Neural cell (in vitro differentiated cells): ENCODE measurements around the gene USP35. TPM values are rescaled to one million over a fixed set of nuclear protein-coding genes. Genes with fewer than 3 reads are reported as not detected.
"Not testable (repeated sequence)": the region's sequence is repeated elsewhere in the genome, so short reads cannot be mapped to it uniquely, and the experiment has no call there.

Experiments
- H2AFZ ChIP-seq: fragments of 200-600, 300-800 bp; sonication (generic), shearing (Covaris generic); 2 replicates; pipeline ENCODE4 v1.6.0; 2014; ENCODE audit warnings: low read depth, mild to moderate bottlenecking, antibody characterized with exemption, low read length, moderate library complexity
- H3F3A ChIP-seq: fragments of 200-600 bp; shearing (Covaris generic); 2 replicates; pipeline ENCODE4 v1.6.1; 2016; ENCODE audit warnings: mild to moderate bottlenecking, moderate library complexity, mixed read lengths, antibody characterized with exemption, low read length; ENCODE audit not compliant: insufficient read depth, poor library complexity, severe bottlenecking
- H3K27ac ChIP-seq: fragments of 200-600, 300-800 bp; sonication (generic), shearing (Covaris generic); 2 replicates; pipeline ENCODE4 v1.5.1; 2014; ENCODE audit warnings: mild to moderate bottlenecking, low read length, moderate library complexity
- H3K27me3 ChIP-seq: fragments of 300-800, 200-600 bp; sonication (generic), shearing (Covaris generic); 2 replicates; pipeline ENCODE4 v1.6.0; 2014; ENCODE audit warnings: mild to moderate bottlenecking, low read depth, low read length, moderate library complexity; ENCODE audit not compliant: insufficient read depth
- H3K36me3 ChIP-seq: fragments of 300-800, 200-600 bp; sonication (generic), shearing (Covaris generic); 2 replicates; pipeline ENCODE4 v1.5.1; 2014; ENCODE audit warnings: mild to moderate bottlenecking, antibody characterized with exemption, low read length, moderate library complexity; ENCODE audit not compliant: insufficient read depth
- H3K4me2 ChIP-seq: fragments of 300-800, 200-600 bp; sonication (generic), shearing (Covaris generic); 2 replicates; pipeline ENCODE4 v1.6.0; 2014; ENCODE audit warnings: mild to moderate bottlenecking, low read length
- H3K4me3 ChIP-seq: fragments of 300-800, 200-600 bp; sonication (generic), shearing (Covaris generic); 2 replicates; pipeline ENCODE4 v1.5.1; 2014; ENCODE audit warnings: mild to moderate bottlenecking, low read length, moderate library complexity
- H3K79me2 ChIP-seq: fragments of 200-600 bp; shearing (Covaris generic); replicated peaks from 2 replicates; pipeline ENCODE4 v1.6.0; 2014; ENCODE audit warnings: mild to moderate bottlenecking, low read length, moderate library complexity; ENCODE audit not compliant: insufficient read depth
- H3K9ac ChIP-seq: fragments of 300-800, 200-600 bp; sonication (generic), shearing (Covaris generic); 2 replicates; pipeline ENCODE4 v1.6.1; 2016; ENCODE audit warnings: mild to moderate bottlenecking, low read length, mixed read lengths
- H3K9me2 ChIP-seq: fragments of 200-600 bp; shearing (Covaris generic); 2 replicates; pipeline ENCODE4 v1.6.1; 2016; ENCODE audit warnings: mild to moderate bottlenecking, low read length, mixed read lengths; ENCODE audit not compliant: insufficient read depth
- H3K9me3 ChIP-seq: fragments of 200-600, 300-800 bp; sonication (generic), shearing (Covaris generic); 2 replicates; pipeline ENCODE4 v1.6.1; 2016; ENCODE audit warnings: mild to moderate bottlenecking, mixed run types, low read length, moderate library complexity, mixed read lengths
- H4K20me1 ChIP-seq: fragments of 200-600 bp; shearing (Covaris generic); 2 replicates; pipeline ENCODE4 v1.6.1; 2016; ENCODE audit warnings: mild to moderate bottlenecking, mixed run types; ENCODE audit not compliant: insufficient read depth
- MXI1 ChIP-seq: fragments of 450-650 bp; conservative IDR thresholded peaks from 2 replicates; pipeline ENCODE4 v1.6.1; 2014; ENCODE audit warnings: antibody characterized with exemption, mild to moderate bottlenecking; ENCODE audit not compliant: poor library complexity, severe bottlenecking
- TAF1 ChIP-seq: IDR thresholded peaks from 2 replicates; pipeline ENCODE4 v1.6.1; 2012; ENCODE audit warnings: low read depth
- polyA plus RNA-seq: library from polyadenylated mRNA; depleted of rRNA; stranded (reverse); fragments of >200 nt; gene quantifications from 2 replicates; pipeline ENCODE4 v1.2.3, GENCODE V29; 2014
- TF ChIP-seq, protein P1 (sequence below): IDR thresholded peaks from 2 replicates; pipeline ENCODE4 v1.6.1; 2012; ENCODE audit warnings: borderline replicate concordance

The USP35 gene
- polyA plus RNA-seq, 1 donor from 2014 or later: 12.9 TPM

DNA sequence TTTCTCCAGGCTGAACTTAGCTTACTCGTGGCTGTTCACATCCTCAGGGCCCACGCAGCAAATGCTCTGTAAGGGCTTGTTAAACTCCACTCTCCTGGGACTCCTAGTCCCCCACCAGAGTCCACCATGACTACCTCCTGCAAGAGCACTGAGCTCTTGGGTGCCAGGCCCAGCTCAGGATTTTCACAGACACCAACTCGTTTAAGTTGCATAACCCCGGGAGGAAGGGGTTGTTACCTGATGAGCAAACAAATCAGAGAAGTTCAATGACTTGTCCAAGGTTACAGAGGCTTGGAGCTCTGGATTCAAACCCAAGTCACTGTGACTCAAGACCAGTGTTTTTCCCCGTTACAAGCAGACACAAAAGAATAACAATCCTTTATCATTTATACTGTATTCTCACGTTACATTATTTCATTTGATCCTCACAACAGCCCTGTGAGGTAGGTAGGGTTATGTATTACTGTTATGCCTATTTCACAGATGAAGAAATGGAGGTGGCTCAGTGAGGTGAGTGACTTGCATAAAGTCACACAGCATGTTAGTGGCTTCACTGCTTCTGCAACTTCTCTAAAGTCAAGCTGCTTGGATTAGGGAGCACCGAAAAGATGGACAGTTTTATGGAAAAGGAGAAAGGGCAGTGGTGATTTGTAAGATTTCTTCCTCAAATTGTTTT lies 17.7 kb upstream of the USP35 start:
- Histone ChIP-seq H3K27me3 (no peaks in the 10 kb centered on the region), H2AFZ (no peak overlapping the region), H3K79me2 (no peaks in the 10 kb centered on the region), H3K4me3 (no peak overlapping the region), H3K27ac (no peak overlapping the region), H3K4me2 (no peak overlapping the region), H3F3A (no peaks in the 10 kb centered on the region), H3K9me3 (no peaks in the 10 kb centered on the region), H3K9ac (no peak overlapping the region), H3K9me2 (no peaks in the 10 kb centered on the region), H3K36me3 (no peaks in the 10 kb centered on the region), H4K20me1 (no peaks in the 10 kb centered on the region)
- TF ChIP-seq TAF1: no peak
- TF ChIP-seq MXI1: no peak
- TF ChIP-seq, protein P1, sequence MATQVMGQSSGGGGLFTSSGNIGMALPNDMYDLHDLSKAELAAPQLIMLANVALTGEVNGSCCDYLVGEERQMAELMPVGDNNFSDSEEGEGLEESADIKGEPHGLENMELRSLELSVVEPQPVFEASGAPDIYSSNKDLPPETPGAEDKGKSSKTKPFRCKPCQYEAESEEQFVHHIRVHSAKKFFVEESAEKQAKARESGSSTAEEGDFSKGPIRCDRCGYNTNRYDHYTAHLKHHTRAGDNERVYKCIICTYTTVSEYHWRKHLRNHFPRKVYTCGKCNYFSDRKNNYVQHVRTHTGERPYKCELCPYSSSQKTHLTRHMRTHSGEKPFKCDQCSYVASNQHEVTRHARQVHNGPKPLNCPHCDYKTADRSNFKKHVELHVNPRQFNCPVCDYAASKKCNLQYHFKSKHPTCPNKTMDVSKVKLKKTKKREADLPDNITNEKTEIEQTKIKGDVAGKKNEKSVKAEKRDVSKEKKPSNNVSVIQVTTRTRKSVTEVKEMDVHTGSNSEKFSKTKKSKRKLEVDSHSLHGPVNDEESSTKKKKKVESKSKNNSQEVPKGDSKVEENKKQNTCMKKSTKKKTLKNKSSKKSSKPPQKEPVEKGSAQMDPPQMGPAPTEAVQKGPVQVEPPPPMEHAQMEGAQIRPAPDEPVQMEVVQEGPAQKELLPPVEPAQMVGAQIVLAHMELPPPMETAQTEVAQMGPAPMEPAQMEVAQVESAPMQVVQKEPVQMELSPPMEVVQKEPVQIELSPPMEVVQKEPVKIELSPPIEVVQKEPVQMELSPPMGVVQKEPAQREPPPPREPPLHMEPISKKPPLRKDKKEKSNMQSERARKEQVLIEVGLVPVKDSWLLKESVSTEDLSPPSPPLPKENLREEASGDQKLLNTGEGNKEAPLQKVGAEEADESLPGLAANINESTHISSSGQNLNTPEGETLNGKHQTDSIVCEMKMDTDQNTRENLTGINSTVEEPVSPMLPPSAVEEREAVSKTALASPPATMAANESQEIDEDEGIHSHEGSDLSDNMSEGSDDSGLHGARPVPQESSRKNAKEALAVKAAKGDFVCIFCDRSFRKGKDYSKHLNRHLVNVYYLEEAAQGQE: no peak

DNA sequence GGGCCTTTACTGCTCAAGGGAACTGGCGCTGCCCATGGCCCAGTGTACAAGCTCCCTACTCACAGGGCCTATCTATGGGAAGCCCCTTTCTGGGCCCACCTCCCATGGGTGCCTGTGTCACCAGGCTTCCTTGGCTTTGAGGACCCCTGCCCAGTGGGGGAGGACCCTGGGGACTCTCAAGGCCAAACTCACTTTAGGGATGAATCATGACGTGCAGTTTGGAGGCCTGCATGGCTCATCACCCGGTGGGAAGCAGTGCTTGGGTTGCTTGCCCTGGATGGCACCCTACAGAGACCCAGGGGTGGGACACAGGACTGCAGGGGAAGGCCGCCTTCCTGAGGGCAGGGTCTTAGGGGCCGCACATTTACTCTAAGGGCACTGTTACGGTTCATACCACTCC lies 16.8 kb upstream of the USP35 start:
- no peaks in the 10 kb centered on the region for H3K9me2 ChIP-seq
- no peak overlapping the region for H3K4me2 ChIP-seq
- TF ChIP-seq MXI1: no peak
- TF ChIP-seq, protein P1: no peak
- no peaks in the 10 kb centered on the region for H3K79me2 ChIP-seq
- H3K27me3 ChIP-seq: no peaks in the 10 kb centered on the region
- H3F3A ChIP-seq: no peaks in the 10 kb centered on the region
- H3K36me3 ChIP-seq: no peaks in the 10 kb centered on the region
- no peak overlapping the region for H2AFZ ChIP-seq
- H3K9me3 ChIP-seq: no peaks in the 10 kb centered on the region
- no peak overlapping the region for H3K27ac ChIP-seq
- no peak overlapping the region for H3K4me3 ChIP-seq
- H3K9ac ChIP-seq: no peak overlapping the region
- no peaks in the 10 kb centered on the region for H4K20me1 ChIP-seq

DNA sequence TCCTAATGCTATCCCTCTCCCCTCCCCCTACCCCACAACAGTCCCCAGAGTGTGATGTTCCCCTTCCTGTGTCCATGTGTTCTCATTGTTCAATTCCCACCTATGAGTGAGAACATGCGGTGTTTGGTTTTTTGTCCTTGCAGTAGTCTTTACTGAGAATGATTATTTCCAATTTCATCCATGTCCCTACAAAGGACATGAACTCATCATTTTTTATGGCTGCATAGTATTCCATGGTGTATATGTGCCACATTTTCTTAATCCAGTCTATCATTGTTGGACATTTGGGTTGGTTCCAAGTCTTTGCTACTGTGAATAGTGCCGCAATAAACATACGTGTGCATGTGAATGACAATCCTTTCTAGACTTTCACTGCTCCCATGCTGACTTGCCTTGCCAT lies 12.9 kb upstream of the USP35 start:
- not testable (repeated sequence) for H3K4me2 ChIP-seq, H3K27me3 ChIP-seq, H3K79me2 ChIP-seq, H3K9me2 ChIP-seq, H4K20me1 ChIP-seq, H3F3A ChIP-seq, H3K4me3 ChIP-seq, H2AFZ ChIP-seq, H3K9ac ChIP-seq, H3K27ac ChIP-seq, H3K36me3 ChIP-seq, H3K9me3 ChIP-seq
